Measurements from ENCODE around the gene KLK14. TPM values are rescaled to one million over a fixed set of nuclear protein-coding genes. Genes with fewer than 3 reads are reported as not detected.

Gene KLK14, protein sequence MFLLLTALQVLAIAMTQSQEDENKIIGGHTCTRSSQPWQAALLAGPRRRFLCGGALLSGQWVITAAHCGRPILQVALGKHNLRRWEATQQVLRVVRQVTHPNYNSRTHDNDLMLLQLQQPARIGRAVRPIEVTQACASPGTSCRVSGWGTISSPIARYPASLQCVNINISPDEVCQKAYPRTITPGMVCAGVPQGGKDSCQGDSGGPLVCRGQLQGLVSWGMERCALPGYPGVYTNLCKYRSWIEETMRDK
- total RNA-seq, result not detected in 2 replicates

DNA sequence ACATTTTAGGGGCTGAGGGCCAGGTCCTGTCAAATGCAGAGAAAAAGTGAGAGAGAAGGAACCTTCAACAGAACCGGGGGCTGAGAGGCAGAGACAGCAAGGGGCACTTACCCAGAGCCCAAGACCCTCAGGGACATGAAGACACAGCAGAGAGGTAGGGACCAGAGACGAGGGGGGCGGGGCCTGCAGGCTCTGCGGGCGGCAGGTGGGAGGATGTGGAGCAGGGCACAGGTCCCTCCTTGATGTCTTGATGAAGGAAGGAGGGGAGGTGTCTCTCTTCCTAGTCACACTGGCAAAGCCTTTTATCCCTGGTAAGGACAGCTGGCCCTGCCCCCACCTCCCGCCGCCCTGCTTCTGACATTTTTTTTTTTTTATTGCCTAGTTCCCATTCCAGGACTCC lies at the start of gene KLK14:
KLK14 (minus strand) TSS at position 277 of the 400 bp plus-strand sequence; CDS start at position 4, 273 bp downstream.
- no peak for DNase-seq (ENCODE audit: low read depth, low spot score)

DNA sequence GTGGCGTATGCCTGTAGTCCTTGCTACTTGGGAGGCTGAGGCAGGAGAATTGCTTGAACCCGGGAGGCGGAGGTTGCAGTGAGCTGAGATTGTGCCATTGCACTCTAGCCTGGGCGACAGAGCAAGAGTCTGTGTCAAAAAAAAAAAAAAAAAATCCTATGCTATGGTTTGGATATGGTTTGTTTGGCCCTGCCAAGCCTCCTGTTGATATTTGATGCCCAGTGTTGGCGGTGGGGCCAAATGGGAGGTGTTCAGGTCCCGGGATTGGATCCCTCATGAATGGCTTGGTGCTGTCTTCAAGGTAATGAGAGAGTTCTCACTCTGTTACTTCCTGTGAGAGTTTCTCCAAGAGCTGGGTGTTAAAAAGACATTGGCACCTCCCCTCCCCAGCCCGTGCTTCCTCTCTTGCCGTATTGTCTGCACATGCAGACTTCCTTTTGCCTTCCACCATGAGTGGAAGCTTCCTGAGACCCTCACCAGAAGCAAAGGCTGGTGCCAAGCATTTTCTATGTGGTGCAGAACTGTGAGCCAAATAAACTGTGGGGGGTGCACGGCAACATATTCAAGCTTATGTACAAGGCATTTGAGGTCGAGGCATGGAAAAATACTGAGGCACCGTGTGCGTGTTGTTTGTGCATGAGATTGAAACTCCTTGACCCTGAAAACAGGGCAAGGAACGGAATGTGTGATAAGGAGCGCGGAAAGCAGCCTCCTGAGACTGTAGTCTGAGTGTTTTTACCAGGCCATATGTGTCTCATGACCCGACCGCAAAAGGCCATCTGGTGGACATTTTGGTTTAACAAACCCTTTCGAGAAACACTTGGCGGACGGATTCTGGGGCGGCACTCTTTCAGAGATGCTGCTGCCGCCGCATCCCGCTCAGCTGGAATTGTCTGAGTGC lies 49.3 kb upstream of the KLK14 start:
- peak; percentile 75 for DNase-seq (ENCODE audit: low read depth, low spot score)

DNA sequence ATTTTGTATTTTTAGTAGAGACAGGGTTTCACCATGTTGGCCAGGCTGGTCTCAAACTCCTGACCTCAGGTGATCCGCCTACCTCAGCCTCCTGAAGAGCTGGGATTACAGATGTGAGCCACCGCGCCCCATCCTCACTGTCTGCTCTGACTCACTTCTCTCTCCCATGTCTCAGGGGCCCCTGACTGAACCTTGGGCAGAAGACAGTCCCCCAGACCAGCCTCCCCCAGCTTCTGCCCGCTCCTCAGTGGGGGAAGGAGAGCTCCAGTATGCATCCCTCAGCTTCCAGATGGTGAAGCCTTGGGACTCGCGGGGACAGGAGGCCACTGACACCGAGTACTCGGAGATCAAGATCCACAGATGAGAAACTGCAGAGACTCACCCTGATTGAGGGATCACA lies 47.0 kb upstream of the KLK14 start:
- no peak for DNase-seq (ENCODE audit: low read depth, low spot score)

DNA sequence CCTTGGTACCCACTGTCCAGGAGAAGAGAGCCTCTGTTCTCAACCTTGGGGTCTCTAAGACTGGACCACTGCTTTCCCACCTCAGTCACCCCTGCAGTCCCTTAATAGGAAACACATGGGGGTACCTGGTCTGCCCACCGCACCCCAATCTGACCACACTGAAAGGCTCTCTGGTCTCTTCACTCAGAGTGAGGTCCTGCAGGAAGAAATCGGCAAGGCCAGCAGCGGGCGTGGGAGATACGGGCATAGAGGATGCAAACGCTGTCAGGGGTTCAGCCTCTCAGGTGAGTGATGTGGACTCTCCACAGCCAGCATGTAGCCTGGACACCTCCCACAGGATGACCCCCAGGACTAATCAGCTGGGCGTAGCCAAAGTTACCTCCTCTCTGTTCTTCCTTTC lies 45.5 kb upstream of the KLK14 start:
- DNase-seq (ENCODE audit: low read depth, low spot score), result no peak

DNA sequence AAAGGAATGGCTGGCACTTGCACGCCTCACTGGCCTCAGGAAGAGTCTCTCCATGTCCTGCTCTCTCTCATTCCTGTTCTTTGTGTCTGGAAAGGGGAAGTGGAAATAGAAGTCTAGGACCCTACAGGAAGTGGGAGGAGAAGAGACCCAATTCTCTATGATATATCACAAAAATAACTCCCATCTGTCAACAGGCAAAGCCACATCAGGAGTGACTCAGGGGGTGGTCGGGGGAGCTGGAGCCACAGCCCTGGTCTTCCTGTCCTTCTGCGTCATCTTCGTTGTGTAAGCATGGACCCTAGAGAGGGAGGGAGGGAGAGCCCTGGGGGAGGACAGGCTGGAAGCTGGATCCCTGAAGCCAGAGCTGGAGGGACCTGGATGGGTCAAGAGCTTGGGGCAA lies 45.1 kb upstream of the KLK14 start:
- DNase-seq (ENCODE audit: low read depth, low spot score), result no peak

DNA sequence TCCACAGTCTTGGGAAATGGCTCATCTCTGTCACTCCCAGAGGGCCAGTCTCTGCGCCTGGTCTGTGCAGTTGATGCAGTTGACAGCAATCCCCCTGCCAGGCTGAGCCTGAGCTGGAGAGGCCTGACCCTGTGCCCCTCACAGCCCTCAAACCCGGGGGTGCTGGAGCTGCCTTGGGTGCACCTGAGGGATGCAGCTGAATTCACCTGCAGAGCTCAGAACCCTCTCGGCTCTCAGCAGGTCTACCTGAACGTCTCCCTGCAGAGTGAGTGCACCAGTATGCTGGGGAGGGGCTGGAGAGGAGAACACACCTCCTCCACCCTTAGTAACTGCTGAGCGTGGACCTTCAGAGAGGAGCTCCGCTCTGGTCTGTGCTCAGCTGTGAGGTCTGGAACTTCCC lies 44.3 kb upstream of the KLK14 start:
- no peak for DNase-seq (ENCODE audit: low read depth, low spot score)

DNA sequence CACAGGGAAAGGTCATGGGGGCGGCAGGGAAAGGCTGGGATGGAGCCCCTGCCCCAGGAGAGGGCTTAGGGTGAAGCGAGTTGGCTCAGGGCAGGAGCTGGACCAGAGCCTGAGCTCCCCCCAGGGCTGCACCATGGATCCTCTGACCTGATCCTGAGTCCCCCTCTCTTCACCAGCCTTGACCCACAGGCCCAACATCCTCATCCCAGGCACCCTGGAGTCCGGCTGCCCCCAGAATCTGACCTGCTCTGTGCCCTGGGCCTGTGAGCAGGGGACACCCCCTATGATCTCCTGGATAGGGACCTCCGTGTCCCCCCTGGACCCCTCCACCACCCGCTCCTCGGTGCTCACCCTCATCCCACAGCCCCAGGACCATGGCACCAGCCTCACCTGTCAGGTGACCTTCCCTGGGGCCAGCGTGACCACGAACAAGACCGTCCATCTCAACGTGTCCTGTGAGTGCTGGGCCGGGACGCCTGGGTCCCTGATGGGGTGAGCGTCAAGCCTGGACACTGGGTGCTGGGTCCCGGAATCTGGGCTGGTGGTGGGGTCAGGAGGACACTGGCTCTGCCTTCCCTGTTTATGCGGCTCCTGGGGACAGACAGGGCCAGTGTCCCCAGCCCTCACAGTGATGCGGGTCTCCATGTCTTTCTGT lies 42.9 kb upstream of the KLK14 start:
- DNase-seq (ENCODE audit: low read depth, low spot score), result no peak

DNA sequence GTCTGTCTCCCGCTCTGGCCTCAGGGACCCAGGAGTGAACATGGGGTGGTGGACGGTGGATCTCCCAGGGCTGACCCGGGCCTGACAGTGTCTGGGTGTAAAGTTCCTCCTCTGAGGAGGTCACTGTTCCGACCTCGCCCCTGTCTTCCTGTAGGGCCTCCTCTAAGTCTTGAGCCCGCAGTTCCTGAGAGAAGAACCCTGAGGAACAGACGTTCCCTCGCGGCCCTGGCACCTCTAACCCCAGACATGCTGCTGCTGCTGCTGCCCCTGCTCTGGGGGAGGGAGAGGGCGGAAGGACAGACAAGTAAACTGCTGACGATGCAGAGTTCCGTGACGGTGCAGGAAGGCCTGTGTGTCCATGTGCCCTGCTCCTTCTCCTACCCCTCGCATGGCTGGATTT lies 42.0 kb upstream of the KLK14 start, which contains the start of gene SIGLEC9:
SIGLEC9 (plus strand) TSS at position 178 of the 400 bp plus-strand sequence; CDS start at position 247, 69 bp downstream.
- DNase-seq (ENCODE audit: low read depth, low spot score), result no peak

DNA sequence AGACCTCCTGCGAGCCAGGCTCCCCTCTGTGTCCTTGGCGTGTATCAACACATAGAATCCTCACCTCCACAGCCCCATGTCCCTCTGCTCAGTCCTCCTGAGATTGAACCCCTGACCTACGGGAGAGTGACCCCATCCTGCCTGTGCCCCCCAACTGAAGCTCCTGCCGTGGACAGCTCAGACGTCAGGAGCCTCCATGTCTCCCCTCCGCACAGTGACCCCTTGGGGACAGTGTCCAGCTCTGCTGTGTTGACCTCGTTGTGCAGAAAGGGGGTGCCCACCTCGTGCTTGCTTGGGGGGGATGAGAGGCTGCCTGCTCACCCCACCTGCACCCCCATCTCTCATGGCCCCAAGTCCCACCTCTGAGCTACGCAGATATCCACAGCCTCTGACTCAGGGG lies 41.5 kb upstream of the KLK14 start:
- DNase-seq (ENCODE audit: low read depth, low spot score), result no peak

DNA sequence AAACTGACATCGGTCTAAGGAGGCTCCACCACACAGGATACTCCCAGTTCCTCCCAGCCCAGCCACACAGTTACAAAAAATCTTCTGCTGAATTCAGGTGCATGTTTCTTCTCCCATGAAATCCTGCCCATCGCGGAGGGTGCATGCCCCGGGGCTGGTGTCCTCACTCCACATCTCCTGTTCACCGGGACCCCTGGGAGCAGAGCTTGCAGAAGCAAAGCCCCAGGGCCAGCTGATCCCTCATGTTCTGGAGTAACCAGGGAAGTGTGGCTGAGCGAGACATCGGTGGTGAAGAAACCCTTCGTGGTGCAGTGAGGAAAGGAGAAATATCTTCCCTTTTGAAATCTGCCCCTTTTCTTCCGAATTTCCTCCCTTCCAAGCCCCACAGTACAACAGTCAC lies 41.1 kb upstream of the KLK14 start:
- DNase-seq (ENCODE audit: low read depth, low spot score), result no peak

DNA sequence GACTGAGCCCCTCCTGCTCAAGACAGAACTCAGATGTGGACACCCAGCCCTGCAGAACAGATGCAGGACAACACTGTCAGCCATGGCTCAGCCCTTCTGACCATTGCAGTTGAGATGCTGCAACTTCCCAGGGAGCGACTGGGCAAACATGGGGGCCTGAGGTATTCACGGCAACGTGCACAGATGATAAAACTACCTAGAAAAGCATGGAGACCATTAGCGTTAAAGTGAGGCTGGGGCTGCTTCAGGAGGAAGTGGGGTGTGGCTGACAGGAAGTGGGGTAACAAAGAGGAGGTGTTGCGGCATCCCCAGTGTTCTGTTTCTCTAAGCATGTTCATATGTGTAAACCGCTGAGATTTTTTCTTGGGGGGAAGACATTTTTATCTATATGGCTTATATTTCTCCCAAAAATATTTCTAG lies 40.7 kb upstream of the KLK14 start:
- no peak for DNase-seq (ENCODE audit: low read depth, low spot score)

DNA sequence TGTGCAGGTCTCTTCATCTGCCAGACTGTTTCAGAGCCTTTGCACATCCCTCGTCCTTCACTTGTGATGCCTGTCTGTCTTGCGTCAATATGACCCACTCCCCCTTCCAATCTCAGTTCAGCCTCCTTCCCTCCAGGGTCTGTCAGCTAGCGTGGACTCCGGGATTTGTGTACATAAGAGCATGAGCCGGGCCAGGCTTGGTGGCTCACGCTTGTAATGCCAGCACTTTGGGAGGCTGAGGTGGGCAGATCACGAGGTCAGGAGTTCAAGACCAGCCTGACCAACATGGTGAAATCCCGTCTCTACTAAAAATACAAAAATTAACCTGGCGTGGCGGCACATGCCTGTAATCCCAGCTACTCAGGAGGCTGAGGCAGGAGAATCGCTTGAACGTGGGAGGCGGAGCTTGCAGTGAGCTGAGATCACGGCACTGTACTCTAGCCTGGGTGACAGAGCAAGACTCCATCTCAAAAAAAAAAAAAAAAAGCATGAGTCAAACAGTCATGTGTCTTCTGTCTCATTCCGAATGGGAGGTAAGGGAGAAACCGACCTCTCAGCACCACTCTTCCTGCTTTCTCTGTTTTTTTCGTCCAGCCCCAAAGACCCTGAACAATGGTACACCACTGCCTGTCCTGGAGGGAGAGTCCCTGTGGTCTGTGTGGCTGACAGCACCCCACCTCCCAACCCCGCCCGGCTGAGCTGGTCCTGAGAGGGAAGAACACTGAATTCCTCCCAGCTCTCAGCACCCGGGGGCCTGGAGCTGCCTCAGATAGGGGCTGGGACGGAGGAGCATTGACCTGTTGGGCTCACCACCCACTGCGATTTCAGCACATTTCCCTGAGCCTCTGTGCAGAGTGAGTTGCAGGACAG lies 39.7 kb upstream of the KLK14 start:
- DNase-seq (ENCODE audit: low read depth, low spot score), result no peak

DNA sequence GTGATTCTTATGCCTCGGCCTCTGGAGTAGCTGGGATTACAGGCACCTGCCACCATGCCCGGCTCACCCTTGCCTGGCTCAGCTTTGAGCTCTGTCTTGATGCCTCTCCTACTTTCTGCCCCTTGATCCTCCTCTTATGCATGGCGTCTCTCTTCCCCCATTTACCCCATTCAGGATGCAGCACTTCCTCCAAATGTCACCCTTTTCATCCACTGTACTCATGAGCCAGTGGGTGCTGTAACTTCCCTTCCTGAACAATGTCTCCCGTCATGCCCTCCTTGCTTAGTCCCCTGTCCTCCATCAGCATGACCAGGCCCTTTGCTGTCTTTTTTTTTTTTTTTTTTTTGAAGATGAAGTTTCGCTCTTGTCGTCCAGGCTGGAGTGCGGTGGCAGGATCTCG lies 38.6 kb upstream of the KLK14 start:
- no peak for DNase-seq (ENCODE audit: low read depth, low spot score)

DNA sequence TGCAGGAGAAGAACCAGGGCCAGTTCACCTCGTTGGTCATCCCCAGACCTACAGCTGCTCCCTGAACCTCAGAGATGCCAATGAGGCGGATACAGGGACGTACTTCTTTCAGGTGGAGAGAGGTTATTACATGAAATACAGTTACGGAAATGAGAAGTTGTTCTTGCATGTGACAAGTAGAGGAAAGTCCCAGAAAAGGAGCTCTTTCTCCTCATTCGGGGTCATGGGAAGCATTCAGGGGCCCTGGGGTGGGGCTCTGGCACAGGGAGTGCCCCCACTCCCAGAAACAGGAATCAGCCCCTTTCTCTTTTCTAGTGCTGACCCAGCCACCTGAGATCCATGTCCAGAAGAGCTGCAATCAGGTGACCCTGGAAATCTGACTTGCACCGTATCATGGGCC lies 37.5 kb upstream of the KLK14 start:
- no peak for DNase-seq (ENCODE audit: low read depth, low spot score)

DNA sequence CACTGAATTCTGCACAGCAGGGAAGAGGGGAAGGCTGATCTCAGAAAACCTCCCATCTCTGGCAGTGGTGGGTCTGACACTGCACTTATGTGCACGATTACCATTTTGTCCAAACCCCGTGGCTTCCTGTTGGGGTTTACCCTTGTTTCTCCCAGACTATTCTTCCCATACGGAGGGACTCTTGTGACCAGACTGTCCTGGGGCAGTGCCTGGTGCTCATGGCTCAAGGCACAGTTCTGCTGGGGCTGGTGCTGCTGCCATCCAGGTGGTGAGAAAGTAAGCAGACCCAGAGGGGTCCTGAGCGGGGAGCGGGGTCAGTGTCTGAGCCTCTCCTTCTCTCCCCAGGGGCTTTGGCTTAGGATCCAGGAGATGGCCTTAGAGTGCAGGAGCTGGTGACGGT lies 36.9 kb upstream of the KLK14 start:
- DNase-seq (ENCODE audit: low read depth, low spot score), result no peak

DNA sequence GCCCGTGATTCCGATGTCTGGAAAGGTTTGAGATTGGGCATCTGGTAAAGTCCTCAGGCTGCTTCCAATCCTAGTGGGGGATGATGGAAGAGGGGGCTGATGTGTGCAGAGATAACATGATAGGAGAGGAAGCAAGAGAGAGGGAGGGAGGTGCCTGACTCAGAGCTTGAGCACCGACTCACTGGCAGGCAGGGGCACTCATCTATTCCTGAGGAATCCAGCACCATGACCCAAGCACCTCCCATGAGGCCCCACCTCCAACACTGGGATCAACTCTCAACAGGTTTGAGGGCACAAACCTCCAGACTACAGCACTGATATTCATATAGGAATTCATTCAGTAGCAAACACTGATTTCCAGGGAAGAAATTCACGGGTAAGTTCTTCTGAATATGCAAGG lies 36.4 kb upstream of the KLK14 start:
- no peak for DNase-seq (ENCODE audit: low read depth, low spot score)

DNA sequence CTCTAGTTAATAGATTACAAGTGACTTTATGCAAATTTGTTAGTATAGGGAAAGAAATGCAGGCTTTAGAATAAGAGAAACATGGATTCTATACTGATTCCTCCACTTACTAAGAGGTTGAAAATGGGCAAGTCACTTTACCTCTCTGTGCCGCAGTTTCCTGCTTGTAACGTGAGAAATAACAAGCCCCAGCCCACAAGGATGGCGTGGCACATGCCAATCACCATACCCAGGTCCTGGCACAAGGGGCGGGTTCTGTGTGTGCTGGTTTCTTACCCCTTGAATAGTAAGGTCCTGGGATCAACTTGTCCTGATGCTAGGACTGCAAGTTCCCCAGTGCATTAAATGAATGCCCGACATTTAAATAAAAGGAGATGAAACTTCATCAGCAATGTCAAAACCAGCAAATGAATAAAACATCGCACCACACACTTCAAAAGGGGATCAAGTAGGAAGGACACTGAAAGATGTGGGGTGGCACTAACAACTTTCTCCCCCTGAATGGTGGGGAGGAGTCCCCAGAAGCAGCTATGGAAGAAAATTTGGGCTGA lies 34.1 kb upstream of the KLK14 start:
- DNase-seq (ENCODE audit: low read depth, low spot score), result no peak

DNA sequence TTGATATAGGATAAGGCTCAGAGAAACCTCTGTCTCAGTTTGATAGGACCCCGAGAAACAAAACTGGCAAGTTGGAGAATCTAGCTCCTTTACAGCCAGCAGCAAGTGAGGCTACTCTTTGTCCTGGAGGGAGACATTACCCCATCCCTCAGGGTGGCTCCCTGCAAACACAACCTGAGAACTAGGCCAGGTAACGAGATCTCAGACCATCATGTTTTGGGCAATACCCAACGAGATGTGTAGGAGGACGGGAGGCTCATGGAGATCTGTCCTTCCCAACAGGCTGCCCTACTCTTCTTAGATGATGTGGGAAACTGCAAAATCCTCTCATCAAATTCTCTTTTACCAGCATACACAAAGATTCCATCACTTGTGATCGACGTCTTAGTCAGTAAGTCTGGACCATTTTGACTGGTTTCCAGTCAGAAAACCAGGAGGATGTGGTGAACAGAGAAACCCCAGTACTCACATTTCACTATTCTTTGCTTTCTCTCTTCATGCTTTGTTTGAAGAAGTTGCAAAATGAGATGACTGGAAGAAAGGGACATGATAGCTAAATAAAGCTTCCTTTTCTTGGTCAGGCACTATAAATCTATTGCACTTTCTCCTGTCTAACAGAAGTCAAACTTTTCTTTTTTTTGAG lies 31.5 kb upstream of the KLK14 start:
- no peak for DNase-seq (ENCODE audit: low read depth, low spot score)

DNA sequence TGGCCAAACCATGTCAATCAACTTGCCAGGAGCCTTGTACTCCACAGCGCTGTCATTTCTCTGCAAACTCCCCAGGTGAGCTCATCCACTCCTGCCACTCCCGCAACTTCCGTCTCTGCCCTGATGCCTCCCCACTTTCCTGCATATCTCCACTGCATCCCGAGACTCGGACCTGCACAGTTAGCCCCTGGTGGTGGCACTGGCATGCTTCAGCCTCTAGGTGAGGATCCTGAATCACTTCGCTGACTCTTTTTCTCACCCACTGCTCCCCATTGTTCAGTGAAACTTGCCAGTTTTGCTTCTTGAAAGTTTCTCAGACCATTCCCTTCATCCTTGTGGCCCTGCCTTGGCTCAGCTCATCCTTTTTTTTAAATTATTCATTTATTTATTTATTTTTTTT lies 28.9 kb upstream of the KLK14 start:
- DNase-seq (ENCODE audit: low read depth, low spot score), result no peak

DNA sequence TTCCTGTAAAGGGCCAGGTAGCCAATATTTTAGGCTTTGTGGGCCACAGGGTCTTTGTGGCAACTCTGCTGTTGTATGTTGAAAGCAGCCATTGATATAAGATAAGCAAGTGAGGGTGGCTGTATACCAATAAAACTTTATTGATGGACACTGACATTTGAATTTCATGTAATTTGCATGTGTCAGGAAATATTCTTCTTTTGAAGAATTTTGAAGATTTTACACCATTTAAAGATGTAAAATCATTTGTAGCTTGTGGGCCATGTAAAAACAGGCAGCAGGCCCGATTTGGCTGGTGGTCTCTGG lies 27.9 kb upstream of the KLK14 start:
- DNase-seq (ENCODE audit: low read depth, low spot score), result no peak

DNA sequence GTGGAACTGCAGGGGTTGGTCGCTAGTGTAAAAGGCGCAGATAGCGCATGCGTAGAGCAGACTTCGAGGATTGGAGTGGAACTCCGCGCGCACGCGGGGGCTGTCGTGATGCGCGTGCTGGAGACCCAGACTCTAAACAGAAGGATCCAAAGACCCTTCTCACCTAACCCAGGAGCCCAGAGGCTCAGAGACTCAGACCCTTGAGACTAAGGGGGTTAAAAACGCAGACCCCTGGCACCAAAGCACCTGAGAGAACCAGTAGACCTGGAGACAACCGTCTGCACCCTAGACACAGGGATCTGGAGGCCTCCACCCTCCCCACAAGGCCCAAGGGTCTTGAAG lies 26.1 kb upstream of the KLK14 start:
- no peak for DNase-seq (ENCODE audit: low read depth, low spot score)
